ENCODE measurements around the gene ZNF813. TPM values are rescaled to one million over a fixed set of nuclear protein-coding genes. Genes with fewer than 3 reads are reported as not detected.

Gene ZNF813
- total and polyA plus RNA-seq, 2 donors (not counting 1 experiment from before 2014, with no cell fraction given): 1.2 to 10.8 TPM

DNA sequence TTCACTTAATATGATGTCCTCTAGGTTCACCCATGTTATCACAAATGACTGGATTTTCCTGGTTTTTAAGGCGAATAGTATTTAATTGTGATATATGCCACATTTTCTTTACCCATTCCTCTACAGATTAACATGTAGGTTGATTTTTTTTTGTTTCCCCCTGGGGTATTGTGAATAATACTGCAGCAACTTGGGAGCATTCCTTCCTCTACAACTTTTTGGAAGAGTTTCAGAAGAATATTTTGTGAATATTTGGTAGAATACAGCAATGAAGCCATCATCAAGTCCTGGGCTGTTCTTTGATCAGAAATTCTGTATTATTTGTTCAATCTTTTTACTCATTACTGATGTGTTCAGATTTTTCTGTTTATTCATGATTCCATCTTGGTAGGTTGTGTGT is 64.8 kb downstream of the ZNF813 start:
- Histone ChIP-seq H3K27ac (ENCODE audit: low read length in 2 of 2) (no peak overlapping the region), H3K4me1 (ENCODE audit: control insufficient read depth in 2 of 2, insufficient read depth in 2 of 2, low read length in 2 of 2) (peaks cover 0 to 5% of the 10 kb centered on the region in 2 donors), H3K27me3 (replicated peaks in 1 of 4; ENCODE audit: control extremely low read depth in 1 of 4, control insufficient read depth in 3 of 4, insufficient read depth in 4 of 4, low read length in 3 of 4) (no peaks in the 10 kb centered on the region), H3K4me3 (ENCODE audit: control extremely low read depth in 1 of 5, extremely low read depth in 1 of 5, insufficient read depth in 1 of 5, low read depth in 2 of 5, low read length in 4 of 5) (no peak overlapping the region), H3K9ac (ENCODE audit: low read length) (no peak overlapping the region), H3K36me3 (replicated peaks in 1 of 2; ENCODE audit: control extremely low read depth in 1 of 2, control insufficient read depth in 1 of 2, extremely low read depth in 1 of 2, insufficient read depth in 2 of 2, low read length in 1 of 2) (no peaks in the 10 kb centered on the region), H4K20me1 (ENCODE audit: control insufficient read depth, insufficient read depth, low read length, poor library complexity, severe bottlenecking) (no peaks in the 10 kb centered on the region), H3K9me3 (ENCODE audit: control extremely low read depth in 1 of 3, control insufficient read depth in 2 of 3, insufficient read depth in 1 of 3, low read length in 2 of 3) (peaks cover 0 to 6% (median 0%) of the 10 kb centered on the region in 3 donors), H3K79me2 (ENCODE audit: control insufficient read depth, insufficient read depth, low read length) (no peaks in the 10 kb centered on the region), H3K4me2 (replicated peaks; ENCODE audit: low read depth, low read length, poor library complexity, severe bottlenecking) (no peak overlapping the region), H2AFZ (ENCODE audit: insufficient read depth, low read depth, low read length, poor library complexity, severe bottlenecking) (no peak overlapping the region)
- Mint-ChIP-seq H3K27ac (no peak overlapping the region), H3K4me3 (no peak overlapping the region), H3K27me3 (no peaks in the 10 kb centered on the region), H3K4me1 (no peaks in the 10 kb centered on the region), H3K9me3 (ENCODE audit: insufficient read depth) (no peaks in the 10 kb centered on the region)
- POLR2A ChIA-PET: no interaction called here
- ATAC-seq (ENCODE audit: low read depth) (no peak), DNase-seq (no peak)
- WGBS (ENCODE audit: insufficient coverage): no CpG with 5 or more reads among the region's 1 CpG
- intact Hi-C loops (cut with micrococcal nuclease): no loop called here
- CTCF ChIA-PET: no interaction called here
- TF ChIP-seq EZH2 (IDR thresholded peaks at IDR 0.05; ENCODE audit: borderline replicate concordance, insufficient read depth, low read depth, low read length, poor library complexity, severe bottlenecking): no peak
- TF ChIP-seq, protein P1, sequence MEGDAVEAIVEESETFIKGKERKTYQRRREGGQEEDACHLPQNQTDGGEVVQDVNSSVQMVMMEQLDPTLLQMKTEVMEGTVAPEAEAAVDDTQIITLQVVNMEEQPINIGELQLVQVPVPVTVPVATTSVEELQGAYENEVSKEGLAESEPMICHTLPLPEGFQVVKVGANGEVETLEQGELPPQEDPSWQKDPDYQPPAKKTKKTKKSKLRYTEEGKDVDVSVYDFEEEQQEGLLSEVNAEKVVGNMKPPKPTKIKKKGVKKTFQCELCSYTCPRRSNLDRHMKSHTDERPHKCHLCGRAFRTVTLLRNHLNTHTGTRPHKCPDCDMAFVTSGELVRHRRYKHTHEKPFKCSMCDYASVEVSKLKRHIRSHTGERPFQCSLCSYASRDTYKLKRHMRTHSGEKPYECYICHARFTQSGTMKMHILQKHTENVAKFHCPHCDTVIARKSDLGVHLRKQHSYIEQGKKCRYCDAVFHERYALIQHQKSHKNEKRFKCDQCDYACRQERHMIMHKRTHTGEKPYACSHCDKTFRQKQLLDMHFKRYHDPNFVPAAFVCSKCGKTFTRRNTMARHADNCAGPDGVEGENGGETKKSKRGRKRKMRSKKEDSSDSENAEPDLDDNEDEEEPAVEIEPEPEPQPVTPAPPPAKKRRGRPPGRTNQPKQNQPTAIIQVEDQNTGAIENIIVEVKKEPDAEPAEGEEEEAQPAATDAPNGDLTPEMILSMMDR (IDR thresholded peaks at IDR 0.05): no peak

DNA sequence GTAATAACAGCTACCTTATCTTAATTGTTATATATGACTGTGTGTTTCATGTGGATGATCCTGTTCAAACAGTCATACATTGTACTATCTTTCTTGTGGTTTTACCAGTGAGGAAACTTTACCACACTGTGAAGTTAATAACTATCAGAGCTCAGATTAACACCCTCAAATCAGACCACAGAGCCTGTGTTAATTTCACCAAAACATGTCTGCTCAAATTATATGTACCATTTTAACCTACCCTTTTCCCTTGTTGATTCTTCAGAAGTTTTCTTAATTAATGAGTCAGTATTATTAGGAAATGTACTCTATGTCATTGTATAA is 68.7 kb downstream of the ZNF813 start:
- intact Hi-C loops (cut with micrococcal nuclease): loop anchor here (5.0 kb wide), 2 partner anchors 69 to 1944 kb away; partner anchors contain the start of gene ZNF813
- no peak overlapping the region for H2AFZ ChIP-seq (ENCODE audit: insufficient read depth, low read depth, low read length, poor library complexity, severe bottlenecking)
- H3K79me2 ChIP-seq (ENCODE audit: control insufficient read depth, insufficient read depth, low read length): peaks cover 14% of the 10 kb centered on the region
- no peak overlapping the region for H3K4me3 ChIP-seq (ENCODE audit: control extremely low read depth in 1 of 5, extremely low read depth in 1 of 5, insufficient read depth in 1 of 5, low read depth in 2 of 5, low read length in 4 of 5)
- peak overlapping the region; percentile 0 for H3K4me3 Mint-ChIP-seq
- ChIA-PET CTCF (no interaction called here), POLR2A (no interaction called here)
- H3K4me1 Mint-ChIP-seq: peaks cover 22% of the 10 kb centered on the region
- TF ChIP-seq, protein P1 (IDR thresholded peaks at IDR 0.05): no peak
- no peak for TF ChIP-seq EZH2 (IDR thresholded peaks at IDR 0.05; ENCODE audit: borderline replicate concordance, insufficient read depth, low read depth, low read length, poor library complexity, severe bottlenecking)
- H3K27me3 Mint-ChIP-seq: no peaks in the 10 kb centered on the region
- H3K36me3 ChIP-seq (replicated peaks in 1 of 2; ENCODE audit: control extremely low read depth in 1 of 2, control insufficient read depth in 1 of 2, extremely low read depth in 1 of 2, insufficient read depth in 2 of 2, low read length in 1 of 2): peaks cover 5 to 7% of the 10 kb centered on the region in 2 experiments
- H3K27me3 ChIP-seq (replicated peaks in 1 of 4; ENCODE audit: control extremely low read depth in 1 of 4, control insufficient read depth in 3 of 4, insufficient read depth in 4 of 4, low read length in 3 of 4): no peaks in the 10 kb centered on the region
- H3K27ac ChIP-seq (ENCODE audit: low read length in 2 of 2): no peak overlapping the region
- H4K20me1 ChIP-seq (ENCODE audit: control insufficient read depth, insufficient read depth, low read length, poor library complexity, severe bottlenecking): no peaks in the 10 kb centered on the region
- no peak overlapping the region for H3K9ac ChIP-seq (ENCODE audit: low read length)
- H3K4me1 ChIP-seq (ENCODE audit: control insufficient read depth in 2 of 2, insufficient read depth in 2 of 2, low read length in 2 of 2): peaks cover 0 to 15% of the 10 kb centered on the region in 2 donors
- no peak for DNase-seq
- ATAC-seq (ENCODE audit: low read depth): no peak
- no peak overlapping the region for H3K4me2 ChIP-seq (replicated peaks; ENCODE audit: low read depth, low read length, poor library complexity, severe bottlenecking)
- no peak overlapping the region for H3K27ac Mint-ChIP-seq
- no peaks in the 10 kb centered on the region for H3K9me3 Mint-ChIP-seq (ENCODE audit: insufficient read depth)
- H3K9me3 ChIP-seq (ENCODE audit: control extremely low read depth in 1 of 3, control insufficient read depth in 2 of 3, insufficient read depth in 1 of 3, low read length in 2 of 3): peaks cover 0 to 8% (median 0%) of the 10 kb centered on the region in 3 donors

Data from B cell (primary cell).